Renal pelvis (tissue), 4 donors: Measurements from ENCODE around the gene ZNF655. TPM values are rescaled to one million over a fixed set of nuclear protein-coding genes. Genes with fewer than 3 reads are reported as not detected.

Experiments used
- DNase-seq: peaks from one replicate; pipeline ENCODE4 v3.0.0-alpha.2; 2013
- polyA plus RNA-seq, 3 donors: library from polyadenylated mRNA; unstranded; fragments of 120-200 nt; gene quantifications; one replicate each; pipeline ENCODE4 v1.2.1, GENCODE V29; 2013; ENCODE audit not compliant: insufficient read length in 3 of 3

The ZNF655 gene
- polyA plus RNA-seq, 3 donors = 63.5 to 108 (median 103) TPM

DNA sequence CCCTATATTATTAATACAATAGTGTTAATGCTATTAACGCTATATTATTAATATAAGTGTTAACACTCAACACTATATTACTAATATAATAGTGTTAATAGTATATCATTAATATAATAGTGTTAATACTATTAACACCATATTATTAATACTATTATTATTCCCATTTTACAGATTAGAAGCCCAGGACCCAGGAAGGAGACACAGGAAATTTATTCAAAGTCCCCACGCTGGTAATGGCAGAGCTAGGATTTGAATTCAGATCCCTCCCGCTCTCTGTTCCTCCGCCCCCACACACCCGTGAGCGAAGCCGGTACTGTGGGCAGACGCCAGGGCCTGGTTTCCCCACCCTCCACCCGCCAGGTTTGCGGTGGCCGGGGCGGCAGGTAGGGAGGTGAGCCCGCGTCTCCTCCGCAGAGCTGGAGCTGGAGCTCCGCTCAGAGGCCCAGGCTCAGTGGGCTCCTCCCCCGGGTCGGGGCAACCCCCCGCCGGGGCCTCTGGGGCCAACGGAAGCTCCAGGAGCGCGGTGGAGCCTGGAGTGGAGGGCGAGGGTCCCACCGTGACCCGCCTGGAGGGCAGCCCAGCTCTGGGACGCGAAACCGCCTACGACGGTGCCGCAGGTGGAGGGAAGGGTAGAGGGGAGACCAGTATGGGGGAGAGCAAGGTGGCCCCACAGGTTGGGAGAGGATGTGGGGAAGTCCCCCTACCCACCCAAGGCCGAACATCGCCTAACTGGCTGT is 39.5 kb downstream of the ZNF655 start, which contains the start of gene TMEM225B:
Gene TMEM225B (plus strand): TSS at position 506 of the 740 bp plus-strand sequence. CDS start 6,122 bp downstream, outside the sequence.
- no peak for DNase-seq

GRCh38 chr7:99599836-99600235 is 41.4 kb downstream of the ZNF655 start:
- DNase-seq = no peak

DNA sequence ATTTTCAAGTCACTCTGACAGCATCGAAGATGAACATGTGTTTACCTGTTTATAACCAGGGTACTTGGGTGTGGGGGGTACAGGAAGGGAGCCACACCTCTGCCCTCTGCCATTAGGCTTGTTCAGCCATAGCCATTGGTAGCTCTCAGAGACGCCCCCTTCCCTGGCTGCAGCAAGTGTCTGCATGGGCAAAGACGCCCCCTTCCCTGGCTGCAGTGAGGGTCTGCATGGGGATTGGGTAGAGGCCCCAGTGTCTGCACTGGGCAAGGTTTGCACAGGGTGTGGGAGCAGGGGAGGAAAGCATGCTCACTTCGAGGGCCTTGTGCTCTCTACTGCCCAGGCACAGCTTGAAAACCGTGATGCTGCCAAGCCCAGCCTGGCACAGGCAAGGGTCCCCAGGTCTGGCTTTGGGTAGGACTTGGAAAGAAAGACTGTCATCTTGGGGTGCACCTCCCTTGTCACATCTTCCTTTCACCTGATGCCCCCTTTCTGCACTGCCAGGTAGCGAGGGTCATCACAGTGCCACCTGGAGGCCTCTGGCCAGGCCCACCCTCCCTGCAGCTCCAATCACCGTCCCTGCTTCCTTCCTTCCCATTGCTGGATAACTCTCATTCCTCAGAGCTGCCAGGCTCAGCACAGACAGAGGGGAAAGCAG is 43.3 kb downstream of the ZNF655 start:
- DNase-seq = no peak

GRCh38 chr7:99605527-99605926 is 47.1 kb downstream of the ZNF655 start:
- DNase-seq = no peak

GRCh38 chr7:99606531-99606930 is 48.1 kb downstream of the ZNF655 start:
- no peak for DNase-seq

DNA sequence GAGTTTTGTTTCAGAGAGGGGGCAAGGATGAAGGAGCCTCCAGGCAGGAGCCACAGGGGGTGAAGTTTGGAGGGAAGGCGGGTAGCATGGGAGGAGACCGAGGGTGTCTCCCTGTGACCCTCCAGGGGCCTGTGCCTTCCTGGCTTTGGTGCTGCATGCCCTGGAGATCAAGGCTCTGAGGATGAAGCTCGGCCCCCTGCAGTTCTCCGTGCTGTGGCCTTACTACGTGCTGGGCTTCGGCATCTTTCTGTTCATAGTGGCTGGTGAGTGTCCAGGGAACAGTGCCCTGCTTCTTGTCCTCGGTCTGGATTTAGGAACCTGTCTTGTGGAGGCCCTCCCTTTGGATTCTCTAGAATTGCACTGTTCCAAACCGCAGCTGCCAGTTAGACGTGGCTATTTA is 49.1 kb downstream of the ZNF655 start:
- DNase-seq = no peak

DNA sequence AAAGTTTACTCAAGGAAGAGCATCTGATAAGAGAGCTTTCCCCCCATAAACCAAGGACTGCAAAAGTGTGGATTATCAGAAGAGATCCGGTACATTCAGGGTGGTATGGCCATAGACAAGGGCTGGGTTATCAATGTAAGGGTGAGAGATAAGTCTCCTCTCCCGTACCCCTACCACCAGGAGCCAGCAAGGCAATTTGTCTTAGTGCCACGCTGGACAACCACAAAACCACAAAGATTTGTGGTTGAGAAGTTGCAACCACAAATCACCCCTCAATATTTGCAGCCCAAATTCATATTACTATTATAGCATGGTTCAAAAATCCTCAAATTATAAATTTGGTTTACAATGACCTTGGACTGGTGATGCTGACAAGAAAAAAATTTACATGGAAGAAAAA is 56.1 kb downstream of the ZNF655 start:
- DNase-seq = no peak

DNA sequence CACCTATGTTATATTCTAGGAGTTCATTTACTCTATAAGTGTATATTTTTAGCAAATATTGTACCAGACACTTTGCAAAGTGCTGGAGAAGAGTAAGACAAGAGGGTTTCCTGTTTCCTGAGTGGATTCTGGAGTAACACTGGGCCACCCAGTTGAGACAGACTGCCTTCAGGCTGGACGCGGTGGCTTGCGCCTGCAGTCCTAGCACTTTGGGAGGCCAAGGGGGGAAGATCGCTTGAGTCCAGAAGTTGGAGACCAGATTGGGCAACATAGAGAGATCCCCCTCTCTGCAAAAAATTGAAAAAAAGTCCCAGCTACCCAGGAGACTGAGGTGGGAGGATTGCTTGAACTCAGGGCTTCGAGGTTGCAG is 57.5 kb downstream of the ZNF655 start:
- no peak for DNase-seq

DNA sequence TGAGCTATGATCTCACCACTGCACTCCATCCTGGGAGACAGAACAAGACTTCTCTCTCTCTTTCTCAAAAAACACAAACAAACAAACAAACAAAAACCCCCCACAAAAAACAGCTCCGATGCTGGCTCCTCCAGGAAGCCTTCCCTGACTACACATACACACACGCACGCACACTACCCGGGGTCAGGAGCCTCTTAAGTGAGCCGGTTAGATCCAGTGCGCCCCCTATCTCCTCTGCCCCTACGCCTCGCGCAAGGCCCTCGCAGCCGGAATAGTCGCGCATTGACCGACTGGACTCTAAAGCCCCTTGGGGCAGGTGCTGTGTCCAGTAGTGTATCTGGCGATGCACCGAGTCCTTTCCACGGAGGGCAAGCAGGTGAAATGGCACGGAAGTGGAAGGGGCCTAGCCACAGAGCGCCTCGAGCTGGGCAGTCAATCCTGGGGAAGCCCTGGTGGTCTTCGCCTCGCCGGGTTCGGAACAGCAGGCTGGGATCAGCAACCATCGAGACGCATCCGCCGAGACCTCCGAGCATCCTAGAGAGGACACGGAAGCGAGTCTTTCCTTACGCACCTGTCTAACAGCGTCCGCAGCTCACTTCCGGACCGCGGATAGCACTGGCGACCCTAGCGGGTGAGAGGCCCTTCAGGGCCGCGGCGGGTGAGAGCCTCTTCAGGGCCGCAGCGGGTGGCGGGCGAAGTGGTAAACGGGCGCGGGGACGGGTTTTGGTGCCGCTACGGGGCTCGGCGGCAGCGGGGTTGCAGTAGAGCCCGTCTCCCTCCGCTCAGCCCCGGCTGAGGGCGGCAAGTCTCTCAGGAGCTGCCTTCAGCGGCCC is 58.1 kb downstream of the ZNF655 start, which contains the start of gene ZSCAN25:
Gene ZSCAN25 (plus strand): TSS at position 588 of the 833 bp plus-strand sequence. CDS start 2,661 bp downstream, outside the sequence.
- peak; percentile 95 for DNase-seq

DNA sequence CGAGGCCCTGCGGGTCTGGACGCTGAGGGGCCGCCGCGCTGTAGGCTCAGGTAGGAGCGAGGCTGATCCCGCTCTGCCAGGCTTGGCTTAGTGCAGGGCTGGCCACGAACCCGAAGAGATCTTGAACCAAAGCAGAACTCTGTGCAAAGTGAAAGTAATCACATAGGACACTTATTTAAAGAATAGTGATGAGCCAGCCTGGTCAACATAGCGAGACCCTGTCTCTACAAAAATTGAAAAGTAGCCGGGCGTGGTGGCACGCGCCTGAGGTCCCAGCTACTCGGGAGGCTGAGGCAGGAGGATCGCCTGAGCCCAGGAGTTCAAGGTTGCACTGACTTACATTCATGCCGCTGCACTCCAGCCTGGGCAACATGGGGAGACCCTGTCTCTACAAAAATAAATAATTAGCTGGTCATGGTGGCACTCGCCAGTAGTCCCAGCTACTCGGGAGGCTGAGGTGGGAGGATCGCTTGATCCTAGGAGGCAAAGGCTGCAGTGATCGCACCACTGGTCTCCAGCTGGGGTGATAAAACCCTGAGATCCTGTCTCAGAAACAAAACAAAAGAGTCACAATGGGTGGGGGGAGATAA is 58.8 kb downstream of the ZNF655 start:
- no peak for DNase-seq

GRCh38 chr7:99618726-99619125 is 60.3 kb downstream of the ZNF655 start:
- DNase-seq = no peak

GRCh38 chr7:99619571-99620130 is 61.2 kb downstream of the ZNF655 start:
- DNase-seq = no peak

- no peak for DNase-seq
Measured at GRCh38 chr7:99621271-99621670, 62.8 kb downstream of the ZNF655 start.

- no peak for DNase-seq
Measured at GRCh38 chr7:99622596-99622995, 64.2 kb downstream of the ZNF655 start.

- no peak for DNase-seq
Measured at GRCh38 chr7:99623091-99623693, 64.8 kb downstream of the ZNF655 start.

GRCh38 chr7:99623702-99624447 is 65.4 kb downstream of the ZNF655 start:
- no peak for DNase-seq

- no peak for DNase-seq
Measured at GRCh38 chr7:99624484-99624883, 66.0 kb downstream of the ZNF655 start.

DNA sequence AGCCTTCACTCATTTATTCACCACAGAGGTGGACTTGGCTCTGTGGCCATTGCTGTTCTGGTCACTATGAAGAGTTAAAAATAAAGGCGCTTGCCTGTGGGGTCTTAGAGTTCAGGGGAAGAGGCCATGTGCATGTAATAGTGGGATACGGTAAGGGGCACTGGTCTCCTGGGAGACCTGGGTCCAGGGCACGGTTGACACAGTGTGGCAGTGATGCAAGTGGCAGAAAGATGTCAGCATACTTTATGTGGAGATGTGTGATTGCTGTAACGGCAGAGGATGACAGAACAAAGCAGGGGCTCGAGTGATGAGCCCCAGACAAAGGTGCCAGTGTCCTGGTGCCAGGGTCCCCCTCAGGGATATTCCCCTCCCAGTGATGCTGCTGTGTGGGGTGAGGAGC is 66.9 kb downstream of the ZNF655 start:
- DNase-seq = no peak

- no peak for DNase-seq
Measured at GRCh38 chr7:99625961-99626360, 67.5 kb downstream of the ZNF655 start.
